ENCODE data around the gene CHRNG.
A peak's percentile ranks its signal among the peaks of the same experiment; 100 is the strongest.

CHRNG gene

GRCh38 chr2:232522623-232523401 is 16.7 kb upstream of the CHRNG start:
- no peak overlapping the region for H3K4me3 ChIP-seq (ENCODE audit: low read length)
- no peak for DNase-seq (ENCODE audit: low read depth)
- no peak for TF ChIP-seq CTCF (conservative IDR thresholded peaks at IDR 0.05; ENCODE audit: low read depth, low read length)

- no peak for DNase-seq (ENCODE audit: low read depth)
- H3K4me3 ChIP-seq (ENCODE audit: low read length) = no peak overlapping the region
These were observed 16.1 kb upstream of the CHRNG start for GRCh38 chr2:232523402-232523681.

GRCh38 chr2:232523682-232524597 is 15.6 kb upstream of the CHRNG start:
- DNase-seq (ENCODE audit: low read depth) = no peak
- no peak overlapping the region for H3K4me3 ChIP-seq (ENCODE audit: low read length)
- peak; percentile 47 for TF ChIP-seq CTCF (conservative IDR thresholded peaks at IDR 0.05; ENCODE audit: low read depth, low read length)

More at GRCh38 chr2:232523402-232523681, 16.1 kb upstream of the CHRNG start:
- no peak for TF ChIP-seq CTCF (conservative IDR thresholded peaks at IDR 0.05; ENCODE audit: low read depth, low read length)

GRCh38 chr2:232524771-232525170 is 14.7 kb upstream of the CHRNG start:
- H3K4me3 ChIP-seq (ENCODE audit: low read length) = no peak overlapping the region
- TF ChIP-seq CTCF (conservative IDR thresholded peaks at IDR 0.05; ENCODE audit: low read depth, low read length) = no peak
- no peak for DNase-seq (ENCODE audit: low read depth)

GRCh38 chr2:232525199-232525598 is 14.3 kb upstream of the CHRNG start:
- no peak overlapping the region for H3K4me3 ChIP-seq (ENCODE audit: low read length)
- no peak for DNase-seq (ENCODE audit: low read depth)
- no peak for TF ChIP-seq CTCF (conservative IDR thresholded peaks at IDR 0.05; ENCODE audit: low read depth, low read length)

- H3K4me3 ChIP-seq (ENCODE audit: low read length) = no peak within 1 kb of the TSS
- no peak for TF ChIP-seq CTCF (conservative IDR thresholded peaks at IDR 0.05; ENCODE audit: low read depth, low read length)
- DNase-seq (ENCODE audit: low read depth) = no peak
These were observed 13.6 kb upstream of the CHRNG start, which contains the start of gene CHRND for GRCh38 chr2:232525791-232526371. CHRND (plus strand) TSS chr2:232526160; CDS start chr2:232526216, 56 bp downstream.

All from retinal pigment epithelial cell (primary cell).